T-helper 17 cell (primary cell): ENCODE data around the gene SLC2A4RG. TPM values are rescaled to one million over a fixed set of nuclear protein-coding genes. Genes with fewer than 3 reads are reported as not detected.
A peak's percentile ranks its signal among the peaks of the same experiment; 100 is the strongest.

ENCODE experiments used
- ATAC-seq: fragments of 150-1000 bp; cut with Tn5 transposase; 2 replicates; pipeline ENCODE4 v1.10.0; 2021; ENCODE audit warnings: mild to moderate bottlenecking, moderate library complexity
- DNase-seq, 3 donors: peaks; one replicate each; pipeline versions ENCODE4 v3.0.0 to v3.0.0-alpha.2; 2020 to 2021
- H3K9me3 ChIP-seq: one replicate; pipeline ENCODE4 v1.7.0; 2013; ENCODE audit warnings: low read length, mild to moderate bottlenecking; ENCODE audit not compliant: control insufficient read depth, poor library complexity, severe bottlenecking
- H3K27ac Mint-ChIP-seq: one replicate; pipeline ENCODE4 v1.8.0; 2022; ENCODE audit warnings: mild to moderate bottlenecking, moderate library complexity, mixed read lengths
- H3K27me3 Mint-ChIP-seq: one replicate; pipeline ENCODE4 v1.8.0; 2022; ENCODE audit warnings: mixed read lengths
- H3K36me3 Mint-ChIP-seq: one replicate; pipeline ENCODE4 v1.8.0; 2022; ENCODE audit warnings: low read depth, mixed read lengths
- H3K4me1 Mint-ChIP-seq: one replicate; pipeline ENCODE4 v1.8.0; 2022; ENCODE audit warnings: mild to moderate bottlenecking, mixed read lengths
- H3K4me3 Mint-ChIP-seq: one replicate; pipeline ENCODE4 v1.8.0; 2022; ENCODE audit warnings: mild to moderate bottlenecking, moderate library complexity, mixed read lengths
- total RNA-seq, 4 donors: library from RNA in 2 of 4; stranded (reverse) in 2 of 4; gene quantifications; one replicate each; pipeline ENCODE4 v1.2.3 and lab custom pipeline; 2022 to 2026

Gene SLC2A4RG
- total RNA-seq, 2 donors from 2014 or later = 98.1 to 103 TPM

- DNase-seq (no peak), ATAC-seq (no peak)
- Mint-ChIP-seq H3K4me1 (peaks cover 6% of the 10 kb centered on the region), H3K4me3 (no peak overlapping the region), H3K27ac (no peak overlapping the region), H3K27me3 (no peaks in the 10 kb centered on the region), H3K36me3 (no peaks in the 10 kb centered on the region)
- H3K9me3 ChIP-seq = no peaks in the 10 kb centered on the region
These were observed 5.2 kb downstream of the SLC2A4RG start for GRCh38 chr20:63744574-63745423.

- H3K4me1 Mint-ChIP-seq = peaks cover 6% of the 10 kb centered on the region
- no peaks in the 10 kb centered on the region for H3K36me3 Mint-ChIP-seq
- H3K9me3 ChIP-seq = no peaks in the 10 kb centered on the region
- DNase-seq (no peak), ATAC-seq (no peak)
- no peak overlapping the region for H3K4me3 Mint-ChIP-seq
- H3K27me3 Mint-ChIP-seq = no peaks in the 10 kb centered on the region
- no peak overlapping the region for H3K27ac Mint-ChIP-seq
These were observed 5.8 kb downstream of the SLC2A4RG start for GRCh38 chr20:63745424-63745805.

- Mint-ChIP-seq H3K27ac (no peak overlapping the region), H3K4me1 (peaks cover 7% of the 10 kb centered on the region), H3K4me3 (no peak overlapping the region), H3K36me3 (no peaks in the 10 kb centered on the region), H3K27me3 (no peaks in the 10 kb centered on the region)
- DNase-seq (no peak), ATAC-seq (no peak)
- no peaks in the 10 kb centered on the region for H3K9me3 ChIP-seq
These were observed 6.6 kb downstream of the SLC2A4RG start for GRCh38 chr20:63745961-63746731.

- Mint-ChIP-seq H3K36me3 (no peaks in the 10 kb centered on the region), H3K4me1 (peaks cover 9% of the 10 kb centered on the region), H3K4me3 (no peak overlapping the region), H3K27me3 (no peaks in the 10 kb centered on the region), H3K27ac (no peak overlapping the region)
- H3K9me3 ChIP-seq = no peaks in the 10 kb centered on the region
- DNase-seq = no peak
- ATAC-seq = no peak
These were observed 7.3 kb downstream of the SLC2A4RG start for GRCh38 chr20:63746751-63747315.

- Mint-ChIP-seq H3K4me3 (no peak overlapping the region), H3K27me3 (no peaks in the 10 kb centered on the region), H3K36me3 (no peaks in the 10 kb centered on the region), H3K27ac (no peak overlapping the region), H3K4me1 (peaks cover 9% of the 10 kb centered on the region)
- no peaks in the 10 kb centered on the region for H3K9me3 ChIP-seq
- ATAC-seq (no peak), DNase-seq (no peak)
These were observed 8.1 kb downstream of the SLC2A4RG start for GRCh38 chr20:63747622-63748069.

GRCh38 chr20:63748070-63748933 lies 8.7 kb downstream of the SLC2A4RG start:
- Mint-ChIP-seq H3K36me3 (no peaks in the 10 kb centered on the region), H3K4me1 (peaks cover 9% of the 10 kb centered on the region), H3K27ac (peak overlapping the region; percentile 75), H3K4me3 (no peak overlapping the region), H3K27me3 (no peaks in the 10 kb centered on the region)
- DNase-seq (no peak), ATAC-seq (no peak)
- H3K9me3 ChIP-seq = no peaks in the 10 kb centered on the region

GRCh38 chr20:63748934-63749270 lies 9.3 kb downstream of the SLC2A4RG start:
- peaks cover 9% of the 10 kb centered on the region for H3K4me1 Mint-ChIP-seq
- peak overlapping the region; percentile 75 for H3K27ac Mint-ChIP-seq
- H3K36me3 Mint-ChIP-seq = no peaks in the 10 kb centered on the region
- H3K27me3 Mint-ChIP-seq = no peaks in the 10 kb centered on the region
- H3K4me3 Mint-ChIP-seq = no peak overlapping the region
- ATAC-seq (no peak), DNase-seq (no peak)
- H3K9me3 ChIP-seq = no peaks in the 10 kb centered on the region

- DNase-seq (no peak), ATAC-seq (no peak)
- no peaks in the 10 kb centered on the region for H3K9me3 ChIP-seq
- no peaks in the 10 kb centered on the region for H3K36me3 Mint-ChIP-seq
- H3K27me3 Mint-ChIP-seq = no peaks in the 10 kb centered on the region
- H3K4me1 Mint-ChIP-seq = peaks cover 8% of the 10 kb centered on the region
- peak overlapping the region; percentile 75 for H3K27ac Mint-ChIP-seq
- peak overlapping the region; percentile 12 for H3K4me3 Mint-ChIP-seq
These were observed 10.3 kb downstream of the SLC2A4RG start for GRCh38 chr20:63749597-63750508.

GRCh38 chr20:63750807-63751470 lies 11.4 kb downstream of the SLC2A4RG start:
- Mint-ChIP-seq H3K36me3 (no peaks in the 10 kb centered on the region), H3K27ac (peak overlapping the region; percentile 61), H3K4me3 (peak overlapping the region; percentile 76), H3K27me3 (no peaks in the 10 kb centered on the region), H3K4me1 (peaks cover 8% of the 10 kb centered on the region)
- H3K9me3 ChIP-seq = no peaks in the 10 kb centered on the region
- ATAC-seq (peak; percentile 94), DNase-seq (peak in 1 of 3 donors; percentile 37)

- DNase-seq (no peak), ATAC-seq (peak; percentile 20)
- H3K27me3 Mint-ChIP-seq = no peaks in the 10 kb centered on the region
These were observed 12.1 kb downstream of the SLC2A4RG start for GRCh38 chr20:63751471-63752271.

GRCh38 chr20:63752411-63753101 lies 13.0 kb downstream of the SLC2A4RG start:
- ATAC-seq (no peak), DNase-seq (no peak)
- no peaks in the 10 kb centered on the region for H3K36me3 Mint-ChIP-seq
- no peaks in the 10 kb centered on the region for H3K27me3 Mint-ChIP-seq
- no peaks in the 10 kb centered on the region for H3K9me3 ChIP-seq
- H3K4me1 Mint-ChIP-seq = peaks cover 14% of the 10 kb centered on the region
- H3K27ac Mint-ChIP-seq = no peak overlapping the region
- no peak overlapping the region for H3K4me3 Mint-ChIP-seq

More at GRCh38 chr20:63751471-63752271, 12.1 kb downstream of the SLC2A4RG start:
- H3K9me3 ChIP-seq = no peaks in the 10 kb centered on the region
- H3K4me3 Mint-ChIP-seq = peak overlapping the region; percentile 76
- no peaks in the 10 kb centered on the region for H3K36me3 Mint-ChIP-seq
- H3K4me1 Mint-ChIP-seq = peaks cover 11% of the 10 kb centered on the region
- peak overlapping the region; percentile 61 for H3K27ac Mint-ChIP-seq
